GM03348 (cell line): ENCODE measurements around the gene KCNK6.
A peak's percentile ranks its signal among the peaks of the same experiment; 100 is the strongest.

Experiments used
- DNase-seq: peaks from one replicate; pipeline ENCODE4 v3.0.0; 2012; ENCODE audit warnings: low spot score

KCNK6 gene

GRCh38 chr19:38319421-38320258 lies at the start of gene KCNK6:
KCNK6 (plus strand) TSS chr19:38319845; CDS start chr19:38319951, 106 bp downstream.
- peak; percentile 63 for DNase-seq

GRCh38 chr19:38270587-38271167 lies 49.0 kb upstream of the KCNK6 start:
- peak; percentile 23 for DNase-seq

GRCh38 chr19:38273499-38273898 lies 46.1 kb upstream of the KCNK6 start:
- DNase-seq = no peak

- no peak for DNase-seq
These were observed 44.9 kb upstream of the KCNK6 start for GRCh38 chr19:38274739-38275138.

- DNase-seq = no peak
These were observed 42.6 kb upstream of the KCNK6 start for GRCh38 chr19:38276942-38277517.

GRCh38 chr19:38277549-38277948 lies 42.1 kb upstream of the KCNK6 start:
- DNase-seq = no peak

- peak; percentile 85 for DNase-seq
These were observed 41.5 kb upstream of the KCNK6 start for GRCh38 chr19:38277969-38278680.

GRCh38 chr19:38278751-38279150 lies 40.9 kb upstream of the KCNK6 start:
- DNase-seq = no peak

- DNase-seq = no peak
These were observed 39.4 kb upstream of the KCNK6 start for GRCh38 chr19:38280030-38280921.

- no peak for DNase-seq
These were observed 37.7 kb upstream of the KCNK6 start for GRCh38 chr19:38281811-38282566.

GRCh38 chr19:38283271-38283670 lies 36.4 kb upstream of the KCNK6 start:
- DNase-seq = no peak

- DNase-seq = no peak
These were observed 35.2 kb upstream of the KCNK6 start for GRCh38 chr19:38284422-38284821.

GRCh38 chr19:38285567-38285966 lies 34.1 kb upstream of the KCNK6 start:
- peak; percentile 61 for DNase-seq

GRCh38 chr19:38287604-38288003 lies 32.0 kb upstream of the KCNK6 start:
- DNase-seq = no peak

GRCh38 chr19:38288123-38288855 lies 31.4 kb upstream of the KCNK6 start:
- no peak for DNase-seq

GRCh38 chr19:38289955-38290354 lies 29.7 kb upstream of the KCNK6 start:
- DNase-seq = no peak

- DNase-seq = peak; percentile 92
These were observed 29.0 kb upstream of the KCNK6 start for GRCh38 chr19:38290631-38291147.

- no peak for DNase-seq
These were observed 27.8 kb upstream of the KCNK6 start for GRCh38 chr19:38291855-38292254.

GRCh38 chr19:38293281-38293680 lies 26.4 kb upstream of the KCNK6 start:
- no peak for DNase-seq

GRCh38 chr19:38294090-38294489 lies 25.6 kb upstream of the KCNK6 start:
- no peak for DNase-seq
